ENCODE data around the gene POR.
A peak's percentile ranks its signal among the peaks of the same experiment; 100 is the strongest.
"Not testable (repeated sequence)": the region's sequence is repeated elsewhere in the genome, so short reads cannot be mapped to it uniquely, and the experiment has no call there.

POR gene

GRCh38 chr7:75914655-75915415, at the start of gene POR:
Gene POR (plus strand): TSS chr7:75915155. CDS start chr7:75954002, 38,847 bp downstream.
- DNase-seq = peak; percentile 88

GRCh38 chr7:75866114-75866488, 48.9 kb upstream of the POR start:
- no peak for DNase-seq

GRCh38 chr7:75866489-75867389, 48.2 kb upstream of the POR start:
- peak; percentile 30 for DNase-seq

GRCh38 chr7:75867390-75867717, 47.6 kb upstream of the POR start:
- DNase-seq = no peak

- no peak for DNase-seq
These were observed 46.8 kb upstream of the POR start for GRCh38 chr7:75868153-75868552.

- no peak for DNase-seq
These were observed 45.1 kb upstream of the POR start for GRCh38 chr7:75869776-75870379.

- no peak for DNase-seq
These were observed 44.3 kb upstream of the POR start for GRCh38 chr7:75870557-75871161.

GRCh38 chr7:75872073-75872782, 42.7 kb upstream of the POR start:
- no peak for DNase-seq

GRCh38 chr7:75874180-75874579, 40.8 kb upstream of the POR start:
- DNase-seq = not testable (repeated sequence)

GRCh38 chr7:75875113-75876080, 39.6 kb upstream of the POR start:
- DNase-seq = no peak

GRCh38 chr7:75876126-75876881, 38.7 kb upstream of the POR start:
- DNase-seq = no peak

GRCh38 chr7:75878312-75878768, 36.6 kb upstream of the POR start:
- no peak for DNase-seq

- DNase-seq = peak; percentile 92
These were observed 36.0 kb upstream of the POR start, which contains the start of gene RHBDD2 for GRCh38 chr7:75878769-75879611. Gene RHBDD2 (plus strand): TSS chr7:75879034. CDS start chr7:75879083, 49 bp downstream.

- no peak for DNase-seq
These were observed 35.2 kb upstream of the POR start for GRCh38 chr7:75879771-75880184.

- no peak for DNase-seq
These were observed 34.7 kb upstream of the POR start for GRCh38 chr7:75880242-75880641.

GRCh38 chr7:75881436-75882095, 33.4 kb upstream of the POR start:
- DNase-seq = no peak

- not testable (repeated sequence) for DNase-seq
These were observed 31.6 kb upstream of the POR start for GRCh38 chr7:75883265-75883824.

- DNase-seq = no peak
These were observed 30.5 kb upstream of the POR start for GRCh38 chr7:75884476-75884875.
